K562 (cell line): Measurements from ENCODE around the gene GATA5. TPM values are rescaled to one million over a fixed set of nuclear protein-coding genes. Genes with fewer than 3 reads are reported as not detected.

ENCODE experiments used
- ATAC-seq: fragments of 200-7000 bp; cut with Tn5 transposase; 3 replicates; pipeline ENCODE4 v1.9.1; 2020; ENCODE audit warnings: moderate library complexity
- BruUV-seq: library from RNA; stranded (reverse); fragments of 400-500 nt; replicated peaks from 2 replicates; lab custom pipeline; 2021; lab: Mats Ljungman, UMichigan
- CTCF ChIA-PET: fragments of 300-600 bp; formaldehyde crosslinking; extraction: SDS; loops from one replicate; lab custom pipeline; 2021; ENCODE audit warnings: low intra/inter-chr PET ratio; lab: Yijun Ruan, JAX
- POLR2A ChIA-PET: fragments of 300-600, 350-650 bp; sonication (Branson Sonifier 250); formaldehyde crosslinking; extraction: SDS; loops from one replicate; lab custom pipeline; 2021; ENCODE audit warnings: antibody characterized with exemption, inconsistent platforms; lab: Yijun Ruan, JAX
- DNase-seq, 4 experiments: peaks; one replicate each; pipeline versions ENCODE4 v3.0.0 to v3.0.0-alpha.2; 2011 to 2018; ENCODE audit warnings: low spot score in 3 of 4, mixed read lengths in 3 of 4; ENCODE audit errors: extremely low read depth in 1 of 4
- FAIRE-seq: peaks from 2 replicates; lab custom pipeline; 2011; peaks lifted over from hg19 to GRCh38; lab: Jason Lieb, UNC
- H2AFZ ChIP-seq: 2 replicates; pipeline ENCODE4 v1.6.0; 2011; ENCODE audit warnings: low read depth, low read length, control low read depth, inconsistent platforms
- H3K27ac ChIP-seq: fragments of 200-600 bp; 3 replicates; pipeline ENCODE4 v1.8.0; 2011; ENCODE audit warnings: low read depth, mild to moderate bottlenecking, control low read depth, inconsistent platforms, low read length, moderate library complexity, mixed read lengths; ENCODE audit errors: extremely low read depth
- H3K27me3 ChIP-seq, 2 experiments: fragments of 300-600 bp in 1 of 2; 2 replicates in 1 of 2; 3 replicates in 1 of 2; pipeline versions ENCODE4 v1.6.0 to v1.8.0; 2011; ENCODE audit warnings: inconsistent platforms in 2 of 2, low read length in 2 of 2, mild to moderate bottlenecking in 1 of 2, mixed read lengths in 1 of 2, moderate library complexity in 1 of 2; ENCODE audit not compliant: control insufficient read depth in 2 of 2, insufficient read depth in 2 of 2
- H3K36me3 ChIP-seq: fragments of 300-600 bp; 3 replicates; pipeline ENCODE4 v1.8.0; 2011; ENCODE audit warnings: mild to moderate bottlenecking, low read length, inconsistent platforms; ENCODE audit not compliant: control insufficient read depth, insufficient read depth
- H3K4me1 ChIP-seq, 2 experiments: fragments of 200-600 bp in 1 of 2; replicated peaks in 1 of 2; 2 replicates in 1 of 2; 3 replicates in 1 of 2; pipeline versions ENCODE4 v1.5.1 to v1.8.0; 2011; ENCODE audit warnings: inconsistent platforms in 2 of 2, low read length in 2 of 2, mild to moderate bottlenecking in 1 of 2, mixed read lengths in 1 of 2, moderate library complexity in 1 of 2; ENCODE audit not compliant: control insufficient read depth in 2 of 2, insufficient read depth in 2 of 2
- H3K4me2 ChIP-seq: 2 replicates; pipeline ENCODE4 v1.6.1; 2011; ENCODE audit warnings: low read length, control low read depth, inconsistent platforms, mixed read lengths; ENCODE audit not compliant: insufficient read depth
- H3K4me3 ChIP-seq: fragments of 200-600 bp; sonication (generic), shearing (Covaris generic); 2 replicates; pipeline ENCODE4 v1.5.1; 2016; ENCODE audit warnings: control low read depth, inconsistent platforms
- H3K79me2 ChIP-seq: fragments of 200-600 bp; 3 replicates; pipeline ENCODE4 v1.8.0; 2011; ENCODE audit warnings: low read length, inconsistent platforms; ENCODE audit not compliant: control insufficient read depth, insufficient read depth
- H3K9ac ChIP-seq, 2 experiments: 2 replicates each; pipeline versions ENCODE4 v1.6.0 to v1.6.1; 2011; ENCODE audit warnings: low read depth in 2 of 2, low read length in 2 of 2, control low read depth in 1 of 2, inconsistent platforms in 1 of 2, mild to moderate bottlenecking in 1 of 2, mixed read lengths in 1 of 2; ENCODE audit not compliant: insufficient read depth in 1 of 2
- H3K9me1 ChIP-seq: one replicate; pipeline ENCODE4 v1.6.0; 2011; ENCODE audit warnings: inconsistent platforms, mild to moderate bottlenecking, low read length, moderate library complexity; ENCODE audit not compliant: control insufficient read depth, insufficient read depth
- H3K9me3 ChIP-seq: replicated peaks from 2 replicates; pipeline ENCODE4 v1.5.1; 2011; ENCODE audit warnings: low read depth, low read length, inconsistent platforms; ENCODE audit not compliant: control insufficient read depth, insufficient read depth
- H4K20me1 ChIP-seq: replicated peaks from 2 replicates; pipeline ENCODE4 v1.6.1; 2011; ENCODE audit warnings: low read length, inconsistent platforms, mixed read lengths; ENCODE audit not compliant: control insufficient read depth, insufficient read depth
- BRD4 ChIP-seq: fragments of 200-600 bp; sonication (generic); IDR thresholded peaks from 2 replicates; pipeline ENCODE4 v1.6.1; 2017; ENCODE audit warnings: inconsistent platforms
- IRF9 ChIP-seq: fragments of 450-650 bp; IDR thresholded peaks from 2 replicates; pipeline ENCODE4 v1.6.1; 2016; ENCODE audit warnings: missing biosample characterization, missing genetic modification characterization
- MXI1 ChIP-seq: IDR thresholded peaks from 2 replicates; pipeline ENCODE4 v1.6.1; 2011; ENCODE audit warnings: low read depth, mild to moderate bottlenecking, improper control_type of control experiment, low read length
- RBM22 ChIP-seq: fragments of 200-400 bp; formaldehyde crosslinking; IDR thresholded peaks from 2 replicates; pipeline ENCODE4 v1.6.1; 2018; ENCODE audit warnings: low read length, low read depth; ENCODE audit not compliant: poor library complexity, severe bottlenecking
- STAT5A ChIP-seq: IDR thresholded peaks from 2 replicates; pipeline ENCODE4 v1.6.1; 2012; ENCODE audit warnings: low read length, inconsistent platforms, borderline replicate concordance
- WGBS: fragments of 100-300 bp; shearing (Covaris generic); methylation state at CpG from one replicate; pipeline ENCODE4 v1.1.6; 2016; ENCODE audit warnings: low coverage, mixed read lengths; ENCODE audit not compliant: insufficient coverage; ENCODE audit errors: missing lambda C conversion rate; 5-methylcytosine and 5-hydroxymethylcytosine counted together
- in situ Hi-C: fragments of 300-500 bp; cut with MboI; formaldehyde crosslinking; loops from 4 replicates; pipeline ENCODE4 v1.15.0; 2018; ENCODE audit warnings: inconsistent platforms, mixed read lengths
- intact Hi-C: fragments of 100-400 bp; cut with micrococcal nuclease; formaldehyde crosslinking; loops from 2 replicates; pipeline ENCODE4 v1.14.2; 2022
- polyA plus RNA-seq, 8 experiments: library from polyadenylated mRNA; depleted of rRNA in 4 of 8; stranded (reverse) in 5 of 8; unstranded in 3 of 8; fragments of >200 nt; fragmentation: Nextera tagmentation in 2 of 8; fragmentation: Illumina TruSeq in 1 of 8; extraction: Ambion mirVana in 2 of 8; extraction: Trizol in 1 of 8; gene quantifications; 2 replicates each; pipeline versions ENCODE4 v1.2.1 to v1.2.3, GENCODE V29; 2011 to 2014; ENCODE audit warnings: inconsistent platforms in 1 of 8, missing spikeins in 1 of 8
- total RNA-seq, 7 experiments: library from RNA; depleted of rRNA in 6 of 7; stranded (reverse); fragments of >200 nt in 6 of 7; fragmentation: Illumina TruSeq in 2 of 7; extraction: Trizol in 2 of 7; gene quantifications; 2 replicates each; pipeline versions ENCODE4 v1.2.1 to v1.2.3, GENCODE V29; 2011 to 2021; ENCODE audit warnings: low replicate concordance in 1 of 7

GATA5 gene
- total and polyA plus RNA-seq, 9 of the 15 experiments (the other 6 are each of a cell fraction or from before 2014, with no cell fraction given): 0.09 to 0.57 (median 0.20) TPM; not detected in 3

- BruUV-seq: no TSS peak
- Histone ChIP-seq H3K27me3 (peaks cover 18 to 41% of the 10 kb centered on the region in 2 experiments; a peak in 4 of 5 replicates), H3K4me1 (peaks cover 3 to 82% of the 10 kb centered on the region in 2 experiments; a peak in 4 of 5 replicates), H3K4me2 (no peak overlapping the region), H3K4me3 (no peak overlapping the region), H2AFZ (no peak overlapping the region), H3K9ac (0 out of 4 replicates have a peak overlapping the region, but pooled peaks of 1 of the 2 experiments have one; percentile 14), H4K20me1 (no peaks in the 10 kb centered on the region), H3K79me2 (no peaks in the 10 kb centered on the region)
- no peak for DNase-seq
- FAIRE-seq: no peak
- no peak for ATAC-seq
- POLR2A ChIA-PET: no interaction called here
- 17% methylated on average over 13 of the region's 16 CpGs for WGBS
- TF ChIP-seq STAT5A: no peak
- no peak for TF ChIP-seq MXI1
- TF ChIP-seq IRF9 (tag): no peak
- TF ChIP-seq BRD4: no peak
- no peak for TF ChIP-seq RBM22
- TF ChIP-seq, all 486 proteins: peak for 0
- intact Hi-C loops (loop anchor here (5.0 kb wide), 1 partner anchor 102 kb away; no protein-coding TSS in a partner anchor), in situ Hi-C loops (no loop called here)
- Histone ChIP-seq H3K27ac (no peak overlapping the region), H3K36me3 (no peaks in the 10 kb centered on the region), H3K9me3 (no peaks in the 10 kb centered on the region), H3K9me1 (no peaks in the 10 kb centered on the region)
- CTCF ChIA-PET: interaction anchor here (0.8 kb wide), 1 partner anchor 276 kb away, joined by 3 read pairs; no protein-coding TSS in a partner anchor
Measured at GRCh38 chr20:62515280-62515679, 39.5 kb upstream of the GATA5 start.
